ENCODE measurements around the gene STXBP1. TPM values are rescaled to one million over a fixed set of nuclear protein-coding genes. Genes with fewer than 3 reads are reported as not detected.

Gene STXBP1
- total RNA-seq (13.7 TPM), polyA plus RNA-seq (28.9 TPM)

GRCh38 chr9:127611899-127612790, at the start of gene STXBP1:
Gene STXBP1 (plus strand): TSS chr9:127612277. CDS start chr9:127612404, 127 bp downstream.
- peak; percentile 51 for DNase-seq (ENCODE audit: extremely low spot score)
- no peaks in the 10 kb centered on the region for H3K4me1 ChIP-seq (ENCODE audit: insufficient read depth)
- WGBS, result under 1% methylated on average over 102 of the region's 102 CpGs
- no peaks in the 10 kb centered on the region for H3K36me3 ChIP-seq (ENCODE audit: insufficient read depth)
- peak within 1 kb of the TSS; percentile 94 for H3K27ac ChIP-seq (ENCODE audit: low read depth)
- H3K4me3 ChIP-seq (ENCODE audit: low read depth, low read length), result peak within 1 kb of the TSS; percentile 62

DNA sequence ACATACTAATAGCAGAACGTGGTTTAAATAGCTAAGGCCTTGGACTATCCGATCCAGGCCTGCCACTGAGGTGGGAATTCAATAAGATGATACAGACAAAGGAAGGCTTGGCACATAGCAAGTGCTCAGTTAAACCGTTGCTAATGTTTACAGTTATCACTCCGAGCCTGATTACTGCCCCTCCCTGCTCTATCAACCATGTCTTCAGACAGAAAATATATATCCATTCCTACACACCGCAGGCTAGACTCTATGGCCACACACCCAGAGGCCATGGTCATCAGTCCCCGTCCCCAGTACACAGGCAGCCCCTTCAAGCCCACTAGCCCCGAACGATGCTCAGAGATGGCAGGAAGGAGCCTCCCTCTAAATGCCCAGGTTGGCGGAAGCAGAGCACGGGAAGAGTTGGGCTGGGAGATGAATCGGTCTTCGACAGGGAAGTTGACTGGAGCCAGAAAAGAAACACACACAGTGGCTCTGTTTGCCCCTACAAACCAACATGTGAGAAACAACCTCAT, 49.7 kb upstream of the STXBP1 start:
- peak overlapping the region; percentile 92 for H3K27ac ChIP-seq (ENCODE audit: low read depth)
- DNase-seq (ENCODE audit: extremely low spot score), result no peak
- WGBS, result 62% methylated on average over 12 of the region's 12 CpGs
- no peaks in the 10 kb centered on the region for H3K36me3 ChIP-seq (ENCODE audit: insufficient read depth)
- H3K4me3 ChIP-seq (ENCODE audit: low read depth, low read length), result no peak overlapping the region
- H3K4me1 ChIP-seq (ENCODE audit: insufficient read depth), result peaks cover 7% of the 10 kb centered on the region

- DNase-seq (ENCODE audit: extremely low spot score), result no peak
- peak overlapping the region; percentile 92 for H3K27ac ChIP-seq (ENCODE audit: low read depth)
- H3K4me3 ChIP-seq (ENCODE audit: low read depth, low read length), result no peak overlapping the region
- no peaks in the 10 kb centered on the region for H3K36me3 ChIP-seq (ENCODE audit: insufficient read depth)
- peaks cover 5% of the 10 kb centered on the region for H3K4me1 ChIP-seq (ENCODE audit: insufficient read depth)
- 42% methylated on average over 16 of the region's 16 CpGs for WGBS
These were observed 49.2 kb upstream of the STXBP1 start for GRCh38 chr9:127562841-127563401.

- Histone ChIP-seq H3K27ac (ENCODE audit: low read depth) (no peak overlapping the region), H3K4me1 (ENCODE audit: insufficient read depth) (peaks cover 4% of the 10 kb centered on the region), H3K36me3 (ENCODE audit: insufficient read depth) (no peaks in the 10 kb centered on the region), H3K4me3 (ENCODE audit: low read depth, low read length) (no peak overlapping the region)
- 91% methylated on average over 13 of the region's 13 CpGs for WGBS
- DNase-seq (ENCODE audit: extremely low spot score), result no peak
These were observed 48.5 kb upstream of the STXBP1 start for GRCh38 chr9:127563579-127563978.

DNA sequence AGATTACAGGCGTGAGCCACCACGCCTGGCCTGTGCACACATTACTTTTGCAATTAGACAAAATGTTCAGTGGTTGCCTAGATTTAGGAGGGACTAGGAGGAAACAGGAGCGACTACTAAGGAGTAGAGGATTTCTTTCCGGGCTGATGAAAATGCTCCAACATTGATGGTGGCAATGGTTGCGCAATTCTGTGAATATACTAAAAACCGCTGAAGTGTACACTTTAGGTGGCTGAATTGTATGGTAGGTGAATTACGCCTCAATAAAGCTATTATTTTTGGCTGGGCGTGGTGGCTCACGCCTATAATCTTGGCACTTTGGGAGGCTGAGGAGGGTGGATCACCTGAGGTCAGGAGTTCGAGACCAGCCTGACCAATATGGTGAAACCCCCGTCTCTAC, 46.8 kb upstream of the STXBP1 start:
- WGBS, result 92% methylated on average over 11 of the region's 11 CpGs
- H3K4me1 ChIP-seq (ENCODE audit: insufficient read depth), result peaks cover 4% of the 10 kb centered on the region
- no peak overlapping the region for H3K27ac ChIP-seq (ENCODE audit: low read depth)

DNA sequence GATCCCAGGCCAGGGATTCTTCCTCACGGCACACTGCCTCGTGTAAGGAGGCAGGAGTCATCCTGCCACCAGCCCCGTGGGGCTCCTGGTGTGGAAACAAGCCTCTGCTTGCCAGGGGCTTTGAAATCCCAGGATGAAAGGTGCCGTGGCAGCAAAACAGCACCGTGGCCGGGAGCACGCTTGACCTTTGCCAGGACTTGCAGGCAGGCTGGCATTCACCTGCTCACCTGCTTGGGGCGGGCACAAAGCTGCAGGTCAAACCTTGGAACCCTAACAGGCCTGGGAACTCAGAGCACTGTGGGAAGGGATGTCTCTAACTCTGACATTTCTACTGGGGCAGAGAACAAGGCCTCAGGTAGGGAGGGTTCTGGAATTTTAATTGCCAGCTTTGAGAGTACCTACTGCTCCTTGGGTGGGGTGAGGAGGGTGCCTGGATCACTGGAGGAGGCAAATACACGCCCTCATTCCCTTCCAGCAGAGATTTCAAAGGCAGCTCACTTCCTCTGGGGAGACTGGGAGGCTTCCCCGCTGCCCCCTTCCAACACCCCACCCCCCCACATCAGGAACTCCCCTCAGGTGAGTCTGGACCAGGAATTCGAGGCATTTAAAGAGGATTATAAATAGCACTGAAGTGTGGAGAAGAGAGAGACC, 45.6 kb upstream of the STXBP1 start:
- 44% methylated on average over 11 of the region's 11 CpGs for WGBS
- Histone ChIP-seq H3K4me3 (ENCODE audit: low read depth, low read length) (peak overlapping the region; percentile 94), H3K4me1 (ENCODE audit: insufficient read depth) (peaks cover 2% of the 10 kb centered on the region), H3K27ac (ENCODE audit: low read depth) (peak overlapping the region; percentile 94), H3K36me3 (ENCODE audit: insufficient read depth) (no peaks in the 10 kb centered on the region)
- DNase-seq (ENCODE audit: extremely low spot score), result no peak

More for the DNA sequence above, 46.8 kb upstream of the STXBP1 start:
- Histone ChIP-seq H3K4me3 (ENCODE audit: low read depth, low read length) (no peak overlapping the region), H3K36me3 (ENCODE audit: insufficient read depth) (no peaks in the 10 kb centered on the region)
- DNase-seq (ENCODE audit: extremely low spot score), result no peak

DNA sequence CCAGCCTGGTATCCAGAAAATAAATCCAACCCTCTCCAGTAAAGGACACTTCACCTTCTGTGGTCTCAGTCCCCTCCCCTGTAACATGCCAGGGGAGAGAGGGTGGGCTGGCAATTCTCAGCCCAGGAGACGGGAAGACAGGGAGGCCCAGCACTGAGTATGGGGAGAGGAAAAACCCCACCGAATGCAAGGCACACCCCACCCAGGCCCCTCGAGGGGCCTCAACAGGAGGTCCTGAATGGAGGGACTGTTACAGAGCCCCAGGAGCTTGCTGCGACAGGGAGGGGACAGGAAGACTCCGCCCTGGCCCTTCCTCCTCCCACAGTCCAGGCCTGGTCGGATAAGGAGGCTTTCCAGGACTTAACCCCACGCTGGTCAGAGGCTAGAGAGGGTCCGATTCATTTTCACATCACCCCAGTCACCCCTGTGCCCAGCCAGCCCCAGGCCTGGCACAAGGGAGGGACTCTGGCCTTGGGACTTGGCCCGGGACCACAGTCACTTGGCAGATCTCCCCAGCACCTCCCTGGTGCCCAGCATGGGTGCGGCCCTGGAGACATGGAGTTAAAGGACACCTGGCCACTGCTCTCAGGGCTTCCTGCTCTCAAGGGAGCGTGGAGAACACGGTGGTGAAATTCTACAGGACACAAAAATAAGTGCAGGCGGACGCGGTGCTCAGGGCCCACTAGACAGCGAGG, 44.9 kb upstream of the STXBP1 start:
- Histone ChIP-seq H3K36me3 (ENCODE audit: insufficient read depth) (no peaks in the 10 kb centered on the region), H3K4me1 (ENCODE audit: insufficient read depth) (peaks cover 2% of the 10 kb centered on the region), H3K4me3 (ENCODE audit: low read depth, low read length) (peak overlapping the region; percentile 94), H3K27ac (ENCODE audit: low read depth) (peak overlapping the region; percentile 94)
- DNase-seq (ENCODE audit: extremely low spot score), result no peak
- 6% methylated on average over 16 of the region's 16 CpGs for WGBS

GRCh38 chr9:127567730-127568617, 44.1 kb upstream of the STXBP1 start:
- 3% methylated on average over 36 of the region's 36 CpGs for WGBS
- Histone ChIP-seq H3K36me3 (ENCODE audit: insufficient read depth) (no peaks in the 10 kb centered on the region), H3K27ac (ENCODE audit: low read depth) (peak overlapping the region; percentile 94), H3K4me1 (ENCODE audit: insufficient read depth) (peaks cover 2% of the 10 kb centered on the region), H3K4me3 (ENCODE audit: low read depth, low read length) (peak overlapping the region; percentile 94)
- DNase-seq (ENCODE audit: extremely low spot score), result no peak

DNA sequence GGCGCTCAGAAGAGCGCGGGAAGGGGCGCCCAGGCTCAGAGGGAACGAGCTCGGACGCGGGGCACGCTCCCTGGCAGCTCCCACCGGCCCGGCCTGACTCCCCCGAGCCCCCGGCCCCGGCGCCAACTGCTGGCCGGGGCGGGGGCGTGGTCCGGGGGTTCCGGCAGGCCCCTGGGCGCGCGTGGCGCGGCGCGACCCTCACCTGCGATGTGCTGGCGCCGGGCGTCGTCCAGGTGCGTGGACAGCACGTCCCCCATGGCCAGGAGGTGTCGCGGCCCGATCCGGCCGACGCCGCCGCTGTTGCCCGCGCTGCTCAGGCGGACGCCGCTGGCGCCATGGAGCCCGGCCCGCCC, 43.5 kb upstream of the STXBP1 start:
- no peaks in the 10 kb centered on the region for H3K36me3 ChIP-seq (ENCODE audit: insufficient read depth)
- H3K4me1 ChIP-seq (ENCODE audit: insufficient read depth), result no peaks in the 10 kb centered on the region
- H3K4me3 ChIP-seq (ENCODE audit: low read depth, low read length), result peak overlapping the region; percentile 94
- peak overlapping the region; percentile 94 for H3K27ac ChIP-seq (ENCODE audit: low read depth)
- no peak for DNase-seq (ENCODE audit: extremely low spot score)
- WGBS, result 1% methylated on average over 50 of the region's 50 CpGs

GRCh38 chr9:127568971-127569885, 42.8 kb upstream of the STXBP1 start:
- H3K27ac ChIP-seq (ENCODE audit: low read depth), result peak overlapping the region; percentile 100
- H3K36me3 ChIP-seq (ENCODE audit: insufficient read depth), result no peaks in the 10 kb centered on the region
- no peaks in the 10 kb centered on the region for H3K4me1 ChIP-seq (ENCODE audit: insufficient read depth)
- DNase-seq (ENCODE audit: extremely low spot score), result no peak
- WGBS, result 1% methylated on average over 77 of the region's 78 CpGs
- peak overlapping the region; percentile 94 for H3K4me3 ChIP-seq (ENCODE audit: low read depth, low read length)

DNA sequence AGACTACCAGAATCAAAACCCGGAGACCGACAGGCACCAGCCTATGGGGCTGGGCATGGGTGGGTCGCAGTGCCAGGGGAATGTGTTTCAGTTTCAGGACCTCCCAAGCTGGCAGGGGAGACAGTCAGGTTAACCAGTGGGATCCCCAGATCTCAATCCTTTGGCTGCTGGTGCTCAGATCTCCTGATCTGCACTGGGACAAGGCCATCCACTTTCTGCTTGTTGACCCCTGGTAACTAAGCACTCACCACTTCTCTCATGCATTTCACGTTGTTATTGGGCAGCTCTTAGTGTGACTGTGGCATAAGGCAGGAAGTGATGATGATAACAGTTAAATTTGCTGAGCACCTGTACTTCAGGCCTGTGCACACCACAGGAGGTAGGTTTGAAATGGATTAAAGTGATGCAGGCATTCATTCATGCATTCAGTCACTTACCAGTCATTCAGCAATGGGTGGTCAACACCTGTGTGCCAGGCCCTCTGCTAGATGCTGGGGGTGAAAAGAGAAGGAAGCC, 42.1 kb upstream of the STXBP1 start:
- H3K27ac ChIP-seq (ENCODE audit: low read depth), result peak overlapping the region; percentile 100
- no peaks in the 10 kb centered on the region for H3K36me3 ChIP-seq (ENCODE audit: insufficient read depth)
- no peak for DNase-seq (ENCODE audit: extremely low spot score)
- peak overlapping the region; percentile 94 for H3K4me3 ChIP-seq (ENCODE audit: low read depth, low read length)
- 24% methylated on average over 4 of the region's 4 CpGs for whole genome bisulfite sequencing
- H3K4me1 ChIP-seq (ENCODE audit: insufficient read depth), result no peaks in the 10 kb centered on the region
